Neural progenitor cell (in vitro differentiated cells): ENCODE measurements around the gene ZSWIM6. TPM values are rescaled to one million over a fixed set of nuclear protein-coding genes. Genes with fewer than 3 reads are reported as not detected.

Source experiments
- DNase-seq: peaks from one replicate; pipeline ENCODE4 v3.0.0-alpha.2; 2016; ENCODE audit warnings: low spot score
- H2AFZ ChIP-seq: fragments of 200-600 bp; sonication (generic); replicated peaks from 2 replicates; pipeline ENCODE4 v1.6.1; 2016; ENCODE audit warnings: antibody characterized with exemption
- H3F3A ChIP-seq: fragments of 200-600 bp; sonication (generic); 2 replicates; pipeline ENCODE4 v1.6.1; 2016; ENCODE audit warnings: antibody characterized with exemption, low read depth
- H3K27ac ChIP-seq: fragments of 200-600 bp; sonication (generic); 2 replicates; pipeline ENCODE4 v1.5.1; 2016; ENCODE audit warnings: mild to moderate bottlenecking
- H3K27me3 ChIP-seq: fragments of 200-600 bp; sonication (generic); 2 replicates; pipeline ENCODE4 v1.6.1; 2016; ENCODE audit warnings: mild to moderate bottlenecking, moderate library complexity
- H3K36me3 ChIP-seq: fragments of 200-600 bp; sonication (generic); 2 replicates; pipeline ENCODE4 v1.5.1; 2016
- H3K4me1 ChIP-seq: fragments of 200-600 bp; sonication (generic); 2 replicates; pipeline ENCODE4 v1.6.1; 2016; ENCODE audit warnings: mixed run types
- H3K4me2 ChIP-seq: fragments of 200-600 bp; sonication (generic); 2 replicates; pipeline ENCODE4 v1.6.1; 2016
- H3K4me3 ChIP-seq: fragments of 200-600 bp; sonication (generic); 2 replicates; pipeline ENCODE4 v1.5.1; 2016
- H3K79me2 ChIP-seq: fragments of 200-600 bp; sonication (generic); 2 replicates; pipeline ENCODE4 v1.6.1; 2016; ENCODE audit warnings: low read depth
- H3K9ac ChIP-seq: fragments of 200-600 bp; sonication (generic); 2 replicates; pipeline ENCODE4 v1.6.1; 2016
- H3K9me3 ChIP-seq: fragments of 200-600 bp; sonication (generic); 2 replicates; pipeline ENCODE4 v1.5.1; 2016; ENCODE audit warnings: low read depth
- H4K20me1 ChIP-seq: fragments of 200-600 bp; sonication (generic); 2 replicates; pipeline ENCODE4 v1.6.1; 2016; ENCODE audit warnings: low read depth
- H3K27ac Mint-ChIP-seq: 3 replicates; pipeline ENCODE4 v1.8.0; 2021; ENCODE audit warnings: mixed read lengths
- H3K27me3 Mint-ChIP-seq: 2 replicates; pipeline ENCODE4 v1.8.0; 2022; ENCODE audit warnings: low read depth, mild to moderate bottlenecking, inconsistent platforms, moderate library complexity, mixed read lengths; ENCODE audit not compliant: insufficient read depth
- H3K36me3 Mint-ChIP-seq: 3 replicates; pipeline ENCODE4 v1.8.0; 2021; ENCODE audit warnings: mixed read lengths
- H3K4me1 Mint-ChIP-seq: 3 replicates; pipeline ENCODE4 v1.8.0; 2021; ENCODE audit warnings: mixed read lengths
- H3K4me3 Mint-ChIP-seq: 3 replicates; pipeline ENCODE4 v1.8.0; 2021; ENCODE audit warnings: mild to moderate bottlenecking, moderate library complexity, mixed read lengths
- H3K9me3 Mint-ChIP-seq: 3 replicates; pipeline ENCODE4 v1.8.0; 2020; ENCODE audit warnings: mixed read lengths
- EZH2 ChIP-seq: fragments of 200-600 bp; sonication (generic); IDR thresholded peaks from 2 replicates; pipeline ENCODE4 v1.6.1; 2017; ENCODE audit warnings: antibody characterized with exemption, mild to moderate bottlenecking, moderate library complexity
- EZH2phosphoT487 ChIP-seq: fragments of 200-600 bp; sonication (generic); IDR thresholded peaks from 2 replicates; pipeline ENCODE4 v1.6.1; 2017; ENCODE audit warnings: antibody characterized with exemption
- total RNA-seq: library from RNA; depleted of rRNA; stranded (reverse); fragments of >200 nt; gene quantifications from 2 replicates; pipeline ENCODE4 v1.2.3, GENCODE V29; 2015; ENCODE audit warnings: low replicate concordance
- TF ChIP-seq, protein P1 (sequence below): fragments of 200-600 bp; sonication (generic); IDR thresholded peaks from 2 replicates; pipeline ENCODE4 v1.5.1; 2017; ENCODE audit warnings: antibody characterized with exemption, mild to moderate bottlenecking

Gene ZSWIM6
- total RNA-seq, 1 donor from 2014 or later: 32.2 TPM

DNA sequence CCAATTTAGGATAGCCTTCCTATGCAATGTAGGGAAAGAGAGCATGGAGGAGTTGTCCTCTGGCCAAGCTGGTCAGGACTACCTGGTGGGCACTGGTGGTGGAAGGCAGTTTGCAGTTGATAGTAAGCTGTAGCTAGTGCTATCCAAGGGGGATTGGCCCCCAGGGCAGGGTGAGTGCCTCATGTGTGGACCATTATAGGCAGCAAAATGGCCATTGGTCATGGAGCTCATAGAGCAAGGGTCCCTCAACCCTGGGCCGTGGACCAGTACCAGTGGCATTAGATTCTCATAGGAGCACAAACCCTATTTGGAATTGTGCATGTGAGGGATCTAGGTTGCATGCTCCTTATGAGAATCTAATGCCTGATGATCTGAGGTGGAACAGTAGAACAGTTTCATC lies 139.3 kb downstream of the ZSWIM6 start:
- Histone ChIP-seq H3K9me3 (no peaks in the 10 kb centered on the region), H3K9ac (no peak overlapping the region), H3K4me2 (no peak overlapping the region), H2AFZ (no peak overlapping the region), H3F3A (no peaks in the 10 kb centered on the region), H3K36me3 (peaks cover 3% of the 10 kb centered on the region), H3K27ac (no peak overlapping the region), H4K20me1 (peaks cover 34% of the 10 kb centered on the region), H3K4me3 (no peak overlapping the region), H3K4me1 (peaks cover 18% of the 10 kb centered on the region), H3K27me3 (no peaks in the 10 kb centered on the region), H3K79me2 (peaks cover 74% of the 10 kb centered on the region)
- TF ChIP-seq EZH2phosphoT487: no peak
- no peak for TF ChIP-seq EZH2
- TF ChIP-seq, protein P1, sequence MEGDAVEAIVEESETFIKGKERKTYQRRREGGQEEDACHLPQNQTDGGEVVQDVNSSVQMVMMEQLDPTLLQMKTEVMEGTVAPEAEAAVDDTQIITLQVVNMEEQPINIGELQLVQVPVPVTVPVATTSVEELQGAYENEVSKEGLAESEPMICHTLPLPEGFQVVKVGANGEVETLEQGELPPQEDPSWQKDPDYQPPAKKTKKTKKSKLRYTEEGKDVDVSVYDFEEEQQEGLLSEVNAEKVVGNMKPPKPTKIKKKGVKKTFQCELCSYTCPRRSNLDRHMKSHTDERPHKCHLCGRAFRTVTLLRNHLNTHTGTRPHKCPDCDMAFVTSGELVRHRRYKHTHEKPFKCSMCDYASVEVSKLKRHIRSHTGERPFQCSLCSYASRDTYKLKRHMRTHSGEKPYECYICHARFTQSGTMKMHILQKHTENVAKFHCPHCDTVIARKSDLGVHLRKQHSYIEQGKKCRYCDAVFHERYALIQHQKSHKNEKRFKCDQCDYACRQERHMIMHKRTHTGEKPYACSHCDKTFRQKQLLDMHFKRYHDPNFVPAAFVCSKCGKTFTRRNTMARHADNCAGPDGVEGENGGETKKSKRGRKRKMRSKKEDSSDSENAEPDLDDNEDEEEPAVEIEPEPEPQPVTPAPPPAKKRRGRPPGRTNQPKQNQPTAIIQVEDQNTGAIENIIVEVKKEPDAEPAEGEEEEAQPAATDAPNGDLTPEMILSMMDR: no peak
- H3K36me3 Mint-ChIP-seq: peaks cover 49% of the 10 kb centered on the region
- H3K9me3 Mint-ChIP-seq: peaks cover 27% of the 10 kb centered on the region
- DNase-seq: no peak
- H3K27me3 Mint-ChIP-seq: peaks cover 7% of the 10 kb centered on the region
- no peak overlapping the region for H3K4me3 Mint-ChIP-seq
- peaks cover 5% of the 10 kb centered on the region for H3K4me1 Mint-ChIP-seq
- H3K27ac Mint-ChIP-seq: no peak overlapping the region

DNA sequence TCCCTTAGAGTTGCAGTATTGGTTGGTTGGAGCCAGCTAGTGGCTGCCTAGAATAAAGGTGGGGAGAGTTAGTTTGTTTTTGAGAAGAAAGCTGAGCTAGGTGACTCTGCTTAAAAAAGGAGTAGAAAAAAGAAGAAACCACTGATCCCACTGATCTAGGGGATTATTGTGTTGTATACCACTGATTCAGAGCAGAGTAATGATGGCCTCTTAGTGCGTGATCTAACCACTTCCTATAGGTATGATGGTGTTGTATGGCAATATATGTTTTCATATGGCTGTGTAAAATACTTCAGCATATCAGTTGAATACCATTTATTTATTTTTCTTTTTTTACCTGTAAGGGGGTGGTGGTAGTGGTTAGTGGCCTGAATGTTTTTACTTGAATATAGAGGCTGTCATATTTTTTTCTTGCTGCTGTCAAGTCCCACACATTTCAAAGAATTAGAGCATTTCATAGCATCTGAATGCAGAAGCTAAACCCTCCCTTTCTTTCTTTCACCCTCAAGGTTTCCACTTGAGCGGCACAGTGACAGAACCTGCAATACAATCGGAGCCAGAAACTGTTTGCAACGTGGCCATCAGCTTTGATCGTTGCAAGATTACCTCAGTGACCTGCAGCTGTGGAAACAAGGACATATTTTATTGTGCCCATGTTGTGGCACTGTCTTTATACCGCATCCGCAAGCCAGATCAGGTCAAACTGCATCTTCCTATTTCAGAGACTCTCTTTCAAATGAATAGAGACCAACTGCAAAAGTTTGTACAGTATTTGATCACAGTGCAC lies 140.3 kb downstream of the ZSWIM6 start:
- Histone ChIP-seq H3K4me3 (no peak overlapping the region), H3F3A (no peaks in the 10 kb centered on the region), H3K27me3 (no peaks in the 10 kb centered on the region), H3K36me3 (peaks cover 3% of the 10 kb centered on the region), H3K9me3 (no peaks in the 10 kb centered on the region), H3K4me1 (peaks cover 8% of the 10 kb centered on the region), H3K79me2 (peaks cover 63% of the 10 kb centered on the region), H3K27ac (no peak overlapping the region), H3K9ac (no peak overlapping the region), H2AFZ (no peak overlapping the region), H3K4me2 (no peak overlapping the region), H4K20me1 (peaks cover 41% of the 10 kb centered on the region)
- H3K9me3 Mint-ChIP-seq: peaks cover 27% of the 10 kb centered on the region
- peaks cover 56% of the 10 kb centered on the region for H3K36me3 Mint-ChIP-seq
- peaks cover 5% of the 10 kb centered on the region for H3K4me1 Mint-ChIP-seq
- no peak overlapping the region for H3K4me3 Mint-ChIP-seq
- DNase-seq: no peak
- TF ChIP-seq EZH2 (no peak), EZH2phosphoT487 (no peak)
- TF ChIP-seq, protein P1: no peak
- H3K27ac Mint-ChIP-seq: no peak overlapping the region
- peaks cover 7% of the 10 kb centered on the region for H3K27me3 Mint-ChIP-seq

DNA sequence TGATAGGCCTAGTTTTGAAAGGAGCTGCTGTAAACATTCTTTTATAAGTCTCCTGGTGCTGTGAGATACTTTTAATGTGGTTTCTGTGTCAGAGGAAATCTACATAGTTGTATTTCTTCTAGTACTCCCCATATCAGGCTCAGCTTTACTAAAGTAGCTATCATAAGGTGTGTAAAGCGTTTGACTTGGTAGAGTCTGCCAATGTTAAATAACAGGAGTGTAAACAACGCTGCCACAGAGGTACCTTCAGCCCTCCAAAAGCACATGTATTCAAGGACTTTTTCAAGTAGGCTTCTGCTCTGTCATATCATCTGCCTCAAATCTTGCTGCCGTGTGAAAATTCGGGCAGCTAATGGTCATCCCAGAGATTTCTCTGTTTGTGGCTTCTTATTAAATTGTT lies 142.7 kb downstream of the ZSWIM6 start:
- H3K27ac Mint-ChIP-seq: no peak overlapping the region
- peaks cover 7% of the 10 kb centered on the region for H3K27me3 Mint-ChIP-seq
- peaks cover 7% of the 10 kb centered on the region for H3K4me1 Mint-ChIP-seq
- H3K9me3 Mint-ChIP-seq: peaks cover 27% of the 10 kb centered on the region
- peaks cover 8% of the 10 kb centered on the region for H3K4me1 ChIP-seq
- peaks cover 66% of the 10 kb centered on the region for H3K36me3 Mint-ChIP-seq
- peaks cover 3% of the 10 kb centered on the region for H3F3A ChIP-seq
- no peak overlapping the region for H3K27ac ChIP-seq
- peaks cover 3% of the 10 kb centered on the region for H3K36me3 ChIP-seq
- no peaks in the 10 kb centered on the region for H3K27me3 ChIP-seq
- H3K4me2 ChIP-seq: no peak overlapping the region
- no peak overlapping the region for H3K4me3 Mint-ChIP-seq
- H3K79me2 ChIP-seq: peaks cover 54% of the 10 kb centered on the region
- H3K9ac ChIP-seq: no peak overlapping the region
- no peak overlapping the region for H3K4me3 ChIP-seq
- no peak for DNase-seq
- H4K20me1 ChIP-seq: peaks cover 49% of the 10 kb centered on the region
- no peak for TF ChIP-seq EZH2
- TF ChIP-seq EZH2phosphoT487: no peak
- TF ChIP-seq, protein P1: no peak
- H3K9me3 ChIP-seq: no peaks in the 10 kb centered on the region
- no peak overlapping the region for H2AFZ ChIP-seq
